Large intestine (tissue), 12 donors: ENCODE results near the gene C11orf86. TPM values are rescaled to one million over a fixed set of nuclear protein-coding genes. Genes with fewer than 3 reads are reported as not detected.

ENCODE experiments used
- DNase-seq, 2 donors: peaks; one replicate each; pipeline versions ENCODE4 v3.0.0 to v3.0.0-alpha.2; 2013
- H3K27ac ChIP-seq: one replicate; pipeline ENCODE4 v1.5.1; 2013; ENCODE audit warnings: low read length
- H3K27me3 ChIP-seq: 2 replicates; pipeline ENCODE4 v1.6.1; 2013; ENCODE audit warnings: low read length; ENCODE audit not compliant: control insufficient read depth, insufficient read depth
- H3K36me3 ChIP-seq: 2 replicates; pipeline ENCODE4 v1.6.1; 2013; ENCODE audit warnings: low read length; ENCODE audit not compliant: control insufficient read depth, insufficient read depth
- H3K4me1 ChIP-seq: one replicate; pipeline ENCODE4 v1.6.1; 2013; ENCODE audit warnings: low read length; ENCODE audit not compliant: control insufficient read depth, insufficient read depth
- H3K4me3 ChIP-seq: one replicate; pipeline ENCODE4 v1.5.1; 2013; ENCODE audit warnings: low read length
- H3K9me3 ChIP-seq: one replicate; pipeline ENCODE4 v1.6.1; 2013; ENCODE audit warnings: mild to moderate bottlenecking, low read depth, low read length, moderate library complexity; ENCODE audit not compliant: control insufficient read depth
- WGBS: methylation state at CpG from one replicate; pipeline ENCODE4 v1.1.5; 2013; ENCODE audit warnings: low lambda C conversion rate; ENCODE audit not compliant: insufficient coverage; 5-methylcytosine and 5-hydroxymethylcytosine counted together
- long read RNA-seq, 11 donors: transcript quantifications; one replicate each; lab custom pipeline, GENCODE V29; 2026
- polyA plus RNA-seq: library from polyadenylated mRNA; unstranded; fragments of 120-200 nt; gene quantifications from one replicate; pipeline ENCODE4 v1.2.1, GENCODE V29; 2013

Gene C11orf86, protein sequence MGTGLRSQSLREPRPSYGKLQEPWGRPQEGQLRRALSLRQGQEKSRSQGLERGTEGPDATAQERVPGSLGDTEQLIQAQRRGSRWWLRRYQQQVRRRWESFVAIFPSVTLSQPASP
- 16.0 TPM for polyA plus RNA-seq
- long read RNA-seq, donor 1, transcript C11orf86-201 (2 exons, 1,187 nt) = major isoform, 9 of 9 reads
- long read RNA-seq, donor 1, partial matches to known transcripts = 0 of 9 reads
- long read RNA-seq, donor 1, other reads (novel, unspliced or antisense) = 0 of 9 reads
- long read RNA-seq, donor 2, transcript C11orf86-201 (2 exons, 1,187 nt) = major isoform, 6 of 32 reads
- long read RNA-seq, donor 2, partial matches to known transcripts = 0 of 32 reads
- long read RNA-seq, donor 2, other reads (novel, unspliced or antisense) = 26 of 32 reads
- long read RNA-seq, donor 3 = 0 reads
- long read RNA-seq, donor 4, partial matches to known transcripts = 0 of 1 reads
- long read RNA-seq, donor 4, other reads (novel, unspliced or antisense) = 0 of 1 reads
- long read RNA-seq, donor 5, partial matches to known transcripts = 0 of 3 reads
- long read RNA-seq, donor 5, other reads (novel, unspliced or antisense) = 0 of 3 reads
- long read RNA-seq, donor 6, partial matches to known transcripts = 0 of 14 reads
- long read RNA-seq, donor 6, other reads (novel, unspliced or antisense) = 11 of 14 reads
- long read RNA-seq, donor 7 = 0 reads
- long read RNA-seq, donor 8, transcript C11orf86-201 (2 exons, 1,187 nt) = major isoform, 10 of 30 reads
- long read RNA-seq, donor 8, partial matches to known transcripts = 0 of 30 reads
- long read RNA-seq, donor 8, other reads (novel, unspliced or antisense) = 20 of 30 reads
- long read RNA-seq, donor 9, transcript C11orf86-201 (2 exons, 1,187 nt) = major isoform, 7 of 60 reads
- long read RNA-seq, donor 9, partial matches to known transcripts = 30 of 60 reads
- long read RNA-seq, donor 9, other reads (novel, unspliced or antisense) = 23 of 60 reads
- long read RNA-seq, donor 10, transcript C11orf86-201 (2 exons, 1,187 nt) = major isoform, 7 of 26 reads
- long read RNA-seq, donor 10, partial matches to known transcripts = 0 of 26 reads
- long read RNA-seq, donor 10, other reads (novel, unspliced or antisense) = 19 of 26 reads
- long read RNA-seq, donor 11, transcript C11orf86-201 (2 exons, 1,187 nt) = major isoform, 6 of 15 reads
- long read RNA-seq, donor 11, partial matches to known transcripts = 0 of 15 reads
- long read RNA-seq, donor 11, other reads (novel, unspliced or antisense) = 9 of 15 reads

DNA sequence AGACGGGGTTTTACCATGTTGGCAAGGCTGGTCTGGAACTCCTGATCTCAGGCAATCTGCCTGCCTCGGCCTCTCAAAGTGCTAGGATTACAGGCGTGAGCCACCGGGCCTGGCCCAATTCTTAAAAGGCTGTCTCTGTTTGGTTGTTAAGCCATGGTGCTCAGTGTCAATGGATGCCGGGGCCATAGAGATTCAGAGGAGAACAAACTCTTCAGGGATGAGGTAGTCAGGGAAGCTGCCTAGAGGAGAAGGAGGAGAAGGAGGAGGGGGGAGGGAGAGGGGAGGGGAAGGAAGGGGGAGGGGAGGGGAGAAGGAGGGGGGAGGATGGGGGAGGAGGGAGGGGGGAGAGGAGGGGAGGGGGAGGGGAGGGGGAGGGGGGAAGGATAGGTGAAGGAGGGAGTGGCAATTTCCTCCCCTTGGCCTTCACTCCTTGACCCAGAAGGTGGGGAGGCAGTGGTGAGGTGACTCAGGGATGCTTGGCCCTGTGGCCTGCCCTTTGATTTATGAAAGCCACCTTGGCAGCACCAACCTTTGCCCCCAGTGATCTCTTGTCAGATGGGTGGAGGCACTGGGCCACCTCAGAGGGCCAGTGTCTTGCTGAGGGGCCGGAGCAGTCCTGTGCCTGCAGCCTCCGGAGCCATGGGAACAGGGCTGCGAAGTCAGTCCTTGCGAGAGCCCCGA, at the start of gene C11orf86:
Gene C11orf86, plus strand, starts transcription at position 581 of the 681 bp plus-strand sequence. Its CDS starts 59 bp downstream, at position 640.
- peaks cover 24% of the 10 kb centered on the region for H3K9me3 ChIP-seq
- peak; percentile 81 to 86 for DNase-seq
- WGBS = no CpG with 5 or more reads among the region's 10 CpGs
- peaks cover 32% of the 10 kb centered on the region for H3K4me1 ChIP-seq
- no peaks in the 10 kb centered on the region for H3K36me3 ChIP-seq
- H3K4me3 ChIP-seq = peak within 1 kb of the TSS; percentile 57
- H3K27me3 ChIP-seq = no peaks in the 10 kb centered on the region
- peak within 1 kb of the TSS; percentile 87 for H3K27ac ChIP-seq

GRCh38 chr11:66929753-66930152, 45.4 kb upstream of the C11orf86 start:
- no peaks in the 10 kb centered on the region for H3K4me1 ChIP-seq
- no peak for DNase-seq
- no peaks in the 10 kb centered on the region for H3K9me3 ChIP-seq
- H3K4me3 ChIP-seq = no peak overlapping the region
- H3K27me3 ChIP-seq = no peaks in the 10 kb centered on the region
- no peaks in the 10 kb centered on the region for H3K36me3 ChIP-seq
- no peak overlapping the region for H3K27ac ChIP-seq
- WGBS = no CpG with 5 or more reads among the region's 4 CpGs

DNA sequence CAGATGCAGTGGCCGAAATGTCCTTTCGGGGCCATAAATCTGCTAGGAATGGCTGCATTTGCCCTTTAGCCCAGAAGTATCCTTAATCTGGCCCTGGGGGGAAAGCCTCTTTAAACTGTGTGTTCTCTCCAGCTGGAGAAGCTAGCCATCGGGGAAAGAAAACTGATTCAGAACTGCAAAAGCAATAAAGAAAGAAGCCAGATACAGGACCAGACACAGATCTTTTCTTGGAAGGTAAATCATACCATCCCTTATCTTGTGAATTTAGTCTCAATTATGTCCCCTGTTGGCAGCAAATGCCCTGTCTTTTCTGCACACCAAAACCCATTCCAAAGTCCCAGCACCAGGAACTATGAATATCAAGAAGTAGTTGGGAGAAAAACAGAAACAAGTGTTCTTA, 42.6 kb upstream of the C11orf86 start:
- WGBS = 60% methylated on average over 1 of the region's 3 CpGs
- Histone ChIP-seq H3K4me3 (no peak overlapping the region), H3K27ac (no peak overlapping the region), H3K4me1 (no peaks in the 10 kb centered on the region), H3K9me3 (no peaks in the 10 kb centered on the region), H3K36me3 (no peaks in the 10 kb centered on the region), H3K27me3 (no peaks in the 10 kb centered on the region)
- DNase-seq = no peak

DNA sequence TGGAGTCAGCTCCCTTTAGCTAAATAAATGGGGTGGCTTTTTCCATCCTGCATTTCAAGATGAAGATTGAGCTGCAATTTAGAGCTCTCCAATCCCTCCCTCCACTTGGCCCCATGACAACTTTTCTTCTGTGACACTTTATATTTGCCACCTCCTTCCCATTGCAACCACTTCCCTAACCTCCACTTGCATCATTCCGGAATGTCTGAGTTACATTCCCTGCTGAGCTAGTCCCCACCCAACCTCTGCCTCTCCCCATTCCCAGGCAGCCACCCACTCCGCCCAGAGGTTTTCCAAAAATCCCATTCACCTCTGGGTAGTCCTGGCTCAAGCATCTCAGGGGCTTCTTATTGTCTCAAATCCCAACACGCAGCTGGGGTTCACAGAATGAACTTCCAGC, 41.6 kb upstream of the C11orf86 start:
- Histone ChIP-seq H3K27me3 (no peaks in the 10 kb centered on the region), H3K4me1 (no peaks in the 10 kb centered on the region), H3K36me3 (no peaks in the 10 kb centered on the region), H3K27ac (no peak overlapping the region), H3K9me3 (no peaks in the 10 kb centered on the region), H3K4me3 (no peak overlapping the region)
- no peak for DNase-seq
- 80% methylated on average over 1 of the region's 3 CpGs for WGBS

GRCh38 chr11:66934950-66935779, 39.9 kb upstream of the C11orf86 start:
- no peaks in the 10 kb centered on the region for H3K9me3 ChIP-seq
- WGBS = no CpG with 5 or more reads among the region's 9 CpGs
- DNase-seq = no peak
- no peaks in the 10 kb centered on the region for H3K27me3 ChIP-seq
- no peaks in the 10 kb centered on the region for H3K36me3 ChIP-seq
- H3K27ac ChIP-seq = no peak overlapping the region
- H3K4me1 ChIP-seq = no peaks in the 10 kb centered on the region
- no peak overlapping the region for H3K4me3 ChIP-seq

- H3K27ac ChIP-seq = no peak overlapping the region
- H3K27me3 ChIP-seq = no peaks in the 10 kb centered on the region
- no peaks in the 10 kb centered on the region for H3K36me3 ChIP-seq
- 80% methylated on average over 1 of the region's 2 CpGs for WGBS
- H3K9me3 ChIP-seq = no peaks in the 10 kb centered on the region
- no peak for DNase-seq
- H3K4me1 ChIP-seq = no peaks in the 10 kb centered on the region
- no peak overlapping the region for H3K4me3 ChIP-seq
Observed at GRCh38 chr11:66936311-66936711, 38.8 kb upstream of the C11orf86 start.

GRCh38 chr11:66937193-66937733, 37.8 kb upstream of the C11orf86 start:
- no peaks in the 10 kb centered on the region for H3K4me1 ChIP-seq
- H3K4me3 ChIP-seq = no peak overlapping the region
- H3K9me3 ChIP-seq = no peaks in the 10 kb centered on the region
- H3K36me3 ChIP-seq = no peaks in the 10 kb centered on the region
- H3K27me3 ChIP-seq = no peaks in the 10 kb centered on the region
- no peak overlapping the region for H3K27ac ChIP-seq
- no peak for DNase-seq
- no CpG with 5 or more reads among the region's 1 CpG for WGBS

GRCh38 chr11:66938582-66939135, 36.4 kb upstream of the C11orf86 start:
- Histone ChIP-seq H3K9me3 (no peaks in the 10 kb centered on the region), H3K27ac (no peak overlapping the region), H3K4me3 (no peak overlapping the region), H3K4me1 (no peaks in the 10 kb centered on the region), H3K27me3 (no peaks in the 10 kb centered on the region), H3K36me3 (no peaks in the 10 kb centered on the region)
- WGBS = 75% methylated on average over 1 of the region's 5 CpGs
- DNase-seq = no peak

DNA sequence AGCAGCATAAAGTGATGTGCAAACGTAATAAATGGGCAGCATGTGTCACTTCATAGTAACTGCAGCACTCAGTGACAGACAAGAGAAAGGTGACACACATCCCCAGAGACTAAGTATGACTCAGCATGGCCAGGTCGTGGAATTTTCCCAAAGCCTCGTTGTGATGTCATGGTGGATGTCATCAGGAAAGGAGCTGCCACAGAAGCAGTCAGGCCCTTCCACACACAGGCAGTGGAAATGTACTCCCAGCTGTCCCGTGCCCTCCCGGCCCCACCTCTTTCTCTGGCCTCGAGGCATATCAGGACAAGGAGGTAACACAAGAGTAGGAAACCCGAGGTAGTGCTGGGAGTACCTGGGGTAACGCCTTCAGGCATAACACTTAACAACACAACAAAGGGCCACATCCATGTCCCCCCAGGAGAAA, 25.0 kb upstream of the C11orf86 start:
- peak in 1 of 2 donors; percentile 38 for DNase-seq
- no peak overlapping the region for H3K4me3 ChIP-seq

More for the DNA sequence above, 25.0 kb upstream of the C11orf86 start:
- 20% methylated on average over 1 of the region's 8 CpGs for WGBS
- no peak overlapping the region for H3K27ac ChIP-seq
- H3K9me3 ChIP-seq = no peaks in the 10 kb centered on the region
- H3K36me3 ChIP-seq = peaks cover 2% of the 10 kb centered on the region
- no peaks in the 10 kb centered on the region for H3K27me3 ChIP-seq
- no peaks in the 10 kb centered on the region for H3K4me1 ChIP-seq
